ENCODE data around the gene INSYN2B. TPM values are rescaled to one million over a fixed set of nuclear protein-coding genes. Genes with fewer than 3 reads are reported as not detected.

The INSYN2B gene
- total and polyA plus RNA-seq, 2 experiments from 2014 or later, result 10.1 to 43.2 TPM

GRCh38 chr5:169964246-169964645, 16.0 kb downstream of the INSYN2B start:
- DNase-seq, result no peak
- Histone ChIP-seq H3K36me3 (ENCODE audit: low read depth) (peaks cover 24% of the 10 kb centered on the region; the same call in 1 of the 2 replicates), H3K4me3 (no peak overlapping the region), H4K20me1 (ENCODE audit: insufficient read depth) (no peaks in the 10 kb centered on the region), H3K4me2 (ENCODE audit: unreplicated experiment) (no peak overlapping the region), H2AFZ (no peak overlapping the region), H3F3A (ENCODE audit: insufficient read depth) (peaks cover 11% of the 10 kb centered on the region; the same call in 1 of the 2 replicates), H3K27ac (no peak overlapping the region), H3K9me3 (ENCODE audit: low read depth) (no peaks in the 10 kb centered on the region), H3K4me1 (ENCODE audit: insufficient read depth) (no peaks in the 10 kb centered on the region; the same call in 1 of the 2 replicates), H3K27me3 (replicated peaks; ENCODE audit: insufficient read depth) (no peaks in the 10 kb centered on the region), H3K79me2 (ENCODE audit: insufficient read depth) (peaks cover 100% of the 10 kb centered on the region), H3K9ac (no peak overlapping the region), H3K9me2 (ENCODE audit: insufficient read depth) (no peaks in the 10 kb centered on the region)
- 50% methylated on average over 5 of the region's 5 CpGs for WGBS, 2 experiments (ENCODE audit: low coverage in 1 of 2, low lambda C conversion rate in 2 of 2, missing lambda C conversion rate in 2 of 2)
- in situ Hi-C loops (cut with MboI), result no loop called here
- TF ChIP-seq EZH2 (IDR thresholded peaks at IDR 0.05; ENCODE audit: insufficient read depth, poor library complexity, severe bottlenecking), result no peak
- TF ChIP-seq EZH2phosphoT487 (IDR thresholded peaks at IDR 0.05; ENCODE audit: insufficient read depth, low read depth), result no peak

GRCh38 chr5:169960659-169961058, 19.6 kb downstream of the INSYN2B start:
- no peak overlapping the region for H3K4me3 ChIP-seq
- peaks cover 28% of the 10 kb centered on the region for H3F3A ChIP-seq (ENCODE audit: insufficient read depth)
- DNase-seq, result peak; percentile 11
- no peaks in the 10 kb centered on the region for H3K27me3 ChIP-seq (replicated peaks; ENCODE audit: insufficient read depth)
- peaks cover 100% of the 10 kb centered on the region for H3K79me2 ChIP-seq (ENCODE audit: insufficient read depth)
- WGBS, 2 experiments (ENCODE audit: low coverage in 1 of 2, low lambda C conversion rate in 2 of 2, missing lambda C conversion rate in 2 of 2), result 93 to 96% methylated on average over 2 of the region's 2 CpGs
- H3K9me3 ChIP-seq (ENCODE audit: low read depth), result no peaks in the 10 kb centered on the region
- no peak overlapping the region for H3K4me2 ChIP-seq (ENCODE audit: unreplicated experiment)
- H3K27ac ChIP-seq, result no peak overlapping the region
- H3K9ac ChIP-seq, result no peak overlapping the region
- 0 out of 2 replicates have a peak, but pooled peaks cover 4% of the 10 kb centered on the region for H3K9me2 ChIP-seq (ENCODE audit: insufficient read depth)
- in situ Hi-C loops (cut with MboI), result no loop called here
- TF ChIP-seq EZH2phosphoT487 (IDR thresholded peaks at IDR 0.05; ENCODE audit: insufficient read depth, low read depth) (no peak), EZH2 (IDR thresholded peaks at IDR 0.05; ENCODE audit: insufficient read depth, poor library complexity, severe bottlenecking) (no peak)
- H3K4me1 ChIP-seq (ENCODE audit: insufficient read depth), result peaks cover 7% of the 10 kb centered on the region
- H2AFZ ChIP-seq, result no peak overlapping the region
- peaks cover 24% of the 10 kb centered on the region; the same call in 1 of the 2 replicates for H3K36me3 ChIP-seq (ENCODE audit: low read depth)
- H4K20me1 ChIP-seq (ENCODE audit: insufficient read depth), result no peaks in the 10 kb centered on the region

DNA sequence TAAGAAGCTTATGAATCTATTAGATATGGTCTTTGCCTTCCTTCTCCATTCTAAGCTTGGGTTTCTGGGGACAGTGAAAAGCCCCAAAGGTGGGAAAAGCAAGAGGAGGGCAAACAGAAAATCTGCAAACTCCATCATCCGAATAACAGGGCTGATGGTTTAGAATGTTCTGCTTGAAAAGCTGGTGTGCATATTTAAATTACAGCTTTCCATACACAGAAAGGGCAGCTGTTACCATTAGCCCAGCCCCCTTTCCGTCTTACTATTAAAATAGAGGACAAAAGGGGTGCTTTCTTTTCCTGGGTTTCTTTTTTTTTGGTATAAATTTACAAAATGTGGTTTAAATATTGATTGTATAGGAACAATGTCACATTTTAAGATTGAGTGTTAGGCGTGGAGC, 22.0 kb downstream of the INSYN2B start:
- TF ChIP-seq EZH2 (IDR thresholded peaks at IDR 0.05; ENCODE audit: insufficient read depth, poor library complexity, severe bottlenecking) (no peak), EZH2phosphoT487 (IDR thresholded peaks at IDR 0.05; ENCODE audit: insufficient read depth, low read depth) (no peak)
- H3K9me2 ChIP-seq (ENCODE audit: insufficient read depth), result 0 out of 2 replicates have a peak, but pooled peaks cover 4% of the 10 kb centered on the region
- H3K36me3 ChIP-seq (ENCODE audit: low read depth), result peaks cover 8% of the 10 kb centered on the region; the same call in 1 of the 2 replicates
- no peak overlapping the region for H3K27ac ChIP-seq
- DNase-seq, result no peak
- no peak overlapping the region for H3K4me2 ChIP-seq (ENCODE audit: unreplicated experiment)
- no peak overlapping the region for H3K4me3 ChIP-seq
- no peaks in the 10 kb centered on the region for H4K20me1 ChIP-seq (ENCODE audit: insufficient read depth)
- H3K79me2 ChIP-seq (ENCODE audit: insufficient read depth), result peaks cover 100% of the 10 kb centered on the region
- H3K27me3 ChIP-seq (replicated peaks; ENCODE audit: insufficient read depth), result no peaks in the 10 kb centered on the region
- 67 to 70% methylated on average over 3 of the region's 3 CpGs for WGBS, 2 experiments (ENCODE audit: low coverage in 1 of 2, low lambda C conversion rate in 2 of 2, missing lambda C conversion rate in 2 of 2)
- H3K9me3 ChIP-seq (ENCODE audit: low read depth), result no peaks in the 10 kb centered on the region
- in situ Hi-C loops (cut with MboI), result no loop called here
- H3K9ac ChIP-seq, result no peak overlapping the region
- H3K4me1 ChIP-seq (ENCODE audit: insufficient read depth), result peaks cover 7% of the 10 kb centered on the region
- no peak overlapping the region for H2AFZ ChIP-seq
- H3F3A ChIP-seq (ENCODE audit: insufficient read depth), result peaks cover 28% of the 10 kb centered on the region

GRCh38 chr5:169956756-169957155, 23.5 kb downstream of the INSYN2B start:
- Histone ChIP-seq H3K4me3 (no peak overlapping the region), H3K4me2 (ENCODE audit: unreplicated experiment) (no peak overlapping the region), H3K36me3 (ENCODE audit: low read depth) (peaks cover 8% of the 10 kb centered on the region; the same call in 1 of the 2 replicates), H3K79me2 (ENCODE audit: insufficient read depth) (peaks cover 100% of the 10 kb centered on the region), H2AFZ (no peak overlapping the region), H4K20me1 (ENCODE audit: insufficient read depth) (no peaks in the 10 kb centered on the region), H3K27me3 (replicated peaks; ENCODE audit: insufficient read depth) (no peaks in the 10 kb centered on the region), H3K9me2 (ENCODE audit: insufficient read depth) (0 out of 2 replicates have a peak, but pooled peaks cover 4% of the 10 kb centered on the region), H3K9ac (no peak overlapping the region), H3F3A (ENCODE audit: insufficient read depth) (peaks cover 28% of the 10 kb centered on the region), H3K9me3 (ENCODE audit: low read depth) (no peaks in the 10 kb centered on the region), H3K4me1 (ENCODE audit: insufficient read depth) (peaks cover 7% of the 10 kb centered on the region), H3K27ac (no peak overlapping the region)
- peak; percentile 63 for DNase-seq
- in situ Hi-C loops (cut with MboI), result no loop called here
- no peak for TF ChIP-seq EZH2phosphoT487 (IDR thresholded peaks at IDR 0.05; ENCODE audit: insufficient read depth, low read depth)

- Histone ChIP-seq H3K4me2 (ENCODE audit: unreplicated experiment) (no peak overlapping the region), H2AFZ (no peak overlapping the region), H3K27ac (no peak overlapping the region), H3K9ac (no peak overlapping the region), H3K9me2 (ENCODE audit: insufficient read depth) (0 out of 2 replicates have a peak, but pooled peaks cover 4% of the 10 kb centered on the region), H3K9me3 (ENCODE audit: low read depth) (no peaks in the 10 kb centered on the region), H3F3A (ENCODE audit: insufficient read depth) (peaks cover 28% of the 10 kb centered on the region), H3K27me3 (replicated peaks; ENCODE audit: insufficient read depth) (no peaks in the 10 kb centered on the region), H3K36me3 (ENCODE audit: low read depth) (peaks cover 8% of the 10 kb centered on the region; the same call in 1 of the 2 replicates), H3K4me1 (ENCODE audit: insufficient read depth) (peaks cover 7% of the 10 kb centered on the region), H3K4me3 (no peak overlapping the region), H3K79me2 (ENCODE audit: insufficient read depth) (peaks cover 100% of the 10 kb centered on the region), H4K20me1 (ENCODE audit: insufficient read depth) (no peaks in the 10 kb centered on the region)
- 95 to 100% methylated on average over 3 of the region's 3 CpGs for WGBS, 2 experiments (ENCODE audit: low coverage in 1 of 2, low lambda C conversion rate in 2 of 2, missing lambda C conversion rate in 2 of 2)
- TF ChIP-seq EZH2phosphoT487 (IDR thresholded peaks at IDR 0.05; ENCODE audit: insufficient read depth, low read depth) (no peak), EZH2 (IDR thresholded peaks at IDR 0.05; ENCODE audit: insufficient read depth, poor library complexity, severe bottlenecking) (no peak)
- in situ Hi-C loops (cut with MboI), result no loop called here
- no peak for DNase-seq
Measured at GRCh38 chr5:169956126-169956525, 24.2 kb downstream of the INSYN2B start.

All from GM23248 (cell line).